HG02763 (cell line): ENCODE measurements around the gene CFAP100.

ENCODE experiments used
- ATAC-seq: cut with Tn5 transposase; IDR thresholded peaks from one replicate; pipeline ENCODE4 v1.9.1; 2021; ENCODE audit warnings: mild to moderate bottlenecking, moderate library complexity; ENCODE audit not compliant: unreplicated experiment

The CFAP100 gene

DNA sequence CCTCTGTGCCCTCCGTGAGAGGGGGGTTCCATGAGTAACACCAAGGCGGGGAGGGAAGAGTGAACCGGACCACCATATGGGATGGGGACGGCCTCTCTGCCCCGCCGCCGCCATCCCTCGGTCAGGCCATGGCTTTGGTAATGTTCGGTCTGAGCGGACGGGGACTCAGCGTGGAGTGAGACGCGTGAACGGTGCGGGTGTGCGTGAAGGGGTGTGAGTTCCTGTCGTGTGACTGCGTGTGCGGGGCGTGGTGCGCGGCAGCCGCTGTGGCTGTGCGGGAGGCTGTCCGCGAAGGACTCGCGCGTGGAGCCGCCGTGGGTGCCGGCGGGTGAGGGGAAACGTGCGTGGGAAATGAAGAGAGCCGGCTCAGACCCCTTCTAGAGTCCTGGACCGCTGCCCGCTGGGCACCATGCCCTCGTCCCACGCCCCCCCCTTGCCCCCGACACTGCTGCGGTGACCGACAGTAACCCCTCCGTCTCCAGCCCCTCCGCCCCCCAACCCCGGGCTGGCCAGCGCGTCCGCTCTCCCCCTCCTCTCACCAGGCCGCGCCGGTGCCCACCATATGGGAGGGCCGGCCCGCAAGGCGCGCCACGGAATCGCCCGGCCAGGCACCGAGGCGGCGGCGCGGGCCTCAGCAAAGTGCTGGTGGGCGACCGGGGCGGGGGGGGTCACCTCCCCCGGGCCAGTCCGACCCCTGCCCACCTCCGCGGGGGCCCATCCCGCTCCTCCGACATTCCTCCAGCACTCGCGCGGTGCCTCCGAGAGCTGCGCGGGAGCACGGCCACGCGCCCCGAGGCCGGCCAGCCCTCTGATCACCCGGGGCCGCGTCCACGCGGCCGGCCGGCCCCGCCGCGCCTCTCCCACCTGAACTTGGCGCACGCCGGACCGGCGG lies 38.1 kb upstream of the CFAP100 start:
- no peak for ATAC-seq

DNA sequence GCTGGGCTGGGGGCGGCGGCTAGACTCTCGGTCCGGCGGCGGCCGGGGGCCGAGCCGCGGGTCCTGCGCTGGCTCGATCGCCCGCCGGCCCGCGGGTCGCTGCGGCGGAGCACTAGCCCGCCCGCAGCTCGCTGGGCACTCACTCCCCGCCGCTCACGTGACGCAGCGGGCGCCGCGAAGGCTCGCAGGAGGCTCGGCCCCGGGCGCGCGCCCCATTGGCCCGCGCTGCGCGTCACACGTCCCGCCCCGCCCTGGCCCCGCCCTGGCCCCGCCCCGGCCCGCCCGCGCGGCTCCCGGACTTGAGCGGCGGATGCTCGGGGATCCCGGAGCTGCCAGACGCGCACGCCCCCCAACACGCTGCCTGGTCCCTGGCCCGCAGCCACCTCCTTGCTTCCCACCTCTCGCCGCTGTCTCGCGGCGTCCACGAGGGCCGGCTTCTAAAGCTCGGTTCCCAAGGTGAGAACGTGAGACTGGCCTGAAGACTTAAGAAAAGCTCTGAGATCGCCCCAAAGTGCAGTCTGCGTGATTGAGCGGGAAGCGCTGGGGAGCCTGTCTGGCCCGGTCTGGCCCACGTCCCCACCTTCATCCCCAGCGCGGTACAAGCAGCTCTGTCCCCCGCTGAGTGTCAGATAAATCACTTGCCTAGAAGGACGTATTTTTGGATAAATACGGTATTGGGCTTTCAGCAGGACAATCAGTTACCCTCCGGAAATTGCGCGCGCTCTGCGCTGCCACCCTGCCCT lies 37.2 kb upstream of the CFAP100 start, which contains the start of gene KLF15:
Gene KLF15 (minus strand): TSS at position 114 of the 743 bp plus-strand sequence. CDS start 4,486 bp downstream, outside the sequence.
- ATAC-seq = peak; percentile 83

DNA sequence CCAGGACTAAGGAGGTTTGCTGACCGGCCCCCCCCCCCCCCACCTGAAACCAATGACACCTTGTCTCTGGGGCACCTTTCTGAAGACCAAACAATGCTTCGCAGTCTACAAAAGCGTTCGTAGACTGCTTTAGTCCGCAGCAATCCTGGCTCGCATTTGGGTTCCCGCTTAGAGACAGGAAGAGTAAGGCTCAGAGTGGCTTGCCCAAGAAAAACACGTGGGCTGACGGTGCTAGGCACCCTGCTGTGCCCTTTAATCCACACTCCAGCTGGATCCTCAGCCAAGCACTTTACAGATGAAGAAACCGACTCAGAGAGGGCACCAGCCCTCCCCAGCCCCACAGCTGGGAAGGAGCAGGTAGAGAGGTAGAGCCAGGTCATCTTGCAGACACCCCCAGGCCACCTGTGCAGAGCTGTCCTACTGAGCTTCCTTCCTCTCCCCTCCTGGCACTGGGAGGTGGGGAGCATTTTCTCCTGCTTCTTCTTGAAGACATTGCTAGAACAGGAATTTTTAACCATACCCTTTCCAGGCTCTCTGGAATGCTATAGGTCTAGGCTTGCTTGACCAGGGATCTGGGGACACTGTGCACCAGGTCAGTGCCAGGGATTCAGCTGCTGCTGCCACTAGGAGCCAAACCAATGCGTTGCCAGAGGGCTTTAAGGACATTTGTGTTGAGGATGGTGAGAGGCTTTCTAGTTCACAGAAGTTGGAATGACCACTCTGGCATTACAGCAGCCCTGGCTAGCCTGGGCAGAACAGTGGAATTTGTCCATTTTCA lies 36.5 kb upstream of the CFAP100 start:
- no peak for ATAC-seq

- ATAC-seq = no peak
These were observed 35.9 kb upstream of the CFAP100 start for GRCh38 chr3:126358816-126359181.

GRCh38 chr3:126360046-126360713 lies 34.5 kb upstream of the CFAP100 start:
- ATAC-seq = no peak

GRCh38 chr3:126360714-126361060 lies 34.0 kb upstream of the CFAP100 start:
- ATAC-seq = no peak

DNA sequence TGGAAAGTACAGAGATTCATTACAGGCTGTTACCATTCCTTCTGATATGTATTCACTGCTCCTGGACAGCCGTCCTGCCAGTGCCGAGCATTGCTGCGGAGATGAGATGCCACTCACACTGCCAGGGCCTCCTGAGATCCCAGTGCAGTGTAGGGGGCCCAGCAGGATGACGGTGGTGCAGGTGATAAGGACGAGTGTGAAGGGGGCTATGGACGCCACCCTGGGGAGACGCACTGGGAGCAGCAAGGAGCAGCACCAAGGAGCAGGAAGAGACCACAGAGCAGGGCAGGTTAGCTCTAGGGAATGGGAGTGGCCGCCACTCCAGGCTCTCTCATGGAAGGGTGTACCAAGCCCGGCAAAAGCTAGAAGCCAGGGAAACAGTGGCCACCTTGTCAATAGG lies 33.5 kb upstream of the CFAP100 start:
- no peak for ATAC-seq

DNA sequence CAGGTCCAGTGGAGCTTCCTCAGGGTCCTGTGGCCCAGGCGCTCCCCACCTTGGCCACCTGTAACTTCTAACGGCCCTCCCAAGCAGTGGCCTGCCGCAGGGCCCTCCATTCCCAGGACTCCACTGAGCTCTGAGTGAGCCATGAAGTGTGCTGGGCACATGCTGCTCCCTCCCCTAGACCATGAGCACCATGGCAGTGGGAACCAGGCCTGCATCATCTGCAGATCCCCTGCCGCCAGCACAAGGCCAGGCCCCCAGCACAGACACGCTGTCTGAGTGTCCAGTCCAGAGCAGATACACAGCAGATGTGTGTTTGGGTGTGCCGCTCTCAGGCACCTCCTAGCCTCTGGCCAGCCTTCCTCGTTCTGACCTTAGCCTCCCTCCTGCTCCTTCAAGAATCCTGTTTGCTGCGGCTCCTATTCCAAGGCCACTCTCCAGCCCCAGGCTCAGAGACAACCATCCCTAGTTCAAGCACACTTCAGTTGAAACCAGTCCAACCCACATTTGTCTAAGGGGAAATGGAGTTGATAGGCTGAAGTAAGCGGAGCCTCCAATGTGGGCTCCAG lies 30.5 kb upstream of the CFAP100 start:
- no peak for ATAC-seq

- no peak for ATAC-seq
These were observed 29.9 kb upstream of the CFAP100 start for GRCh38 chr3:126364731-126365301.

- ATAC-seq = no peak
These were observed 29.1 kb upstream of the CFAP100 start for GRCh38 chr3:126365351-126366277.

DNA sequence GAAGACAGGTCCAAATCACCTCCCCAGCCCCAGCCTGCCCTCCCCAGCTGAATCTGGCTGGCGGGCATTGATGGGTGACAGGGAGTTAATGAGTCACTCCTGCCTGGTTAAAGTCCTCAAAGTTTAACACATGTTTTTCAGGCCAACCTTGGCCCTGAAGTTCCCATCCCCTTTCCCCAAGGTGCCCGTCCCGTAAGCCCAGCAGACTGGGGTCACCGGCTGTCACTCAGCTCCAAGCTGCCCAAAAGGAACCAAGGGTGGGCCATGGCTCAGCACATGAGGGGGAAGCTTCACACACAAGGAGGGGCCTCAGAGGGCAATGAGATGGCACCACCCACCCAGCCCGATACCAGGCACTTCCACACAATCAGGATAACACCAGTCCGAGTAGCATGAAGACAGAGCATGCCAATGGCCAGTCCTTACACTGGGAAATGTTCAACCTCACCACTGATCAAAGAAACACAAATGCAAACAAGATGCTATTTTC lies 27.3 kb upstream of the CFAP100 start:
- no peak for ATAC-seq

DNA sequence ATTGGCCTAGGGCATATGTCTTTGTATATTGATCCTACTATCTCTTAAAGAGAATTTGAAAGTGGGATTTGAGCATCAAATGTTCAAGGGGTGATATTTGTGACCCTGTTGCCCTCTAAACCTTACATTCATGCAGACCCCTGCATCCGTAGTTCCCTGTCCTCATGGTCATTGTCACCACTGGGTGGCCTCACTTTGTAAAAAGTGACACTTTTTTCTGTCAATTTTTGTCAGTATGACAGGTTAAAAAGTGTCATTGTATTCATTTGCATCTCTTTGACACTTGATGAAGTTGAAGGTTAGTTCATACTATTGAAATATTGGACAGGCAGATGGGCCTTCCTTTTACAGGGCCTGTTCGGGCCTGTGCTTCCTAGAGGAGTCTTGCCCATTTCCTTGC lies 25.2 kb upstream of the CFAP100 start:
- no peak for ATAC-seq

- ATAC-seq = no peak
These were observed 24.7 kb upstream of the CFAP100 start for GRCh38 chr3:126370055-126370454.

DNA sequence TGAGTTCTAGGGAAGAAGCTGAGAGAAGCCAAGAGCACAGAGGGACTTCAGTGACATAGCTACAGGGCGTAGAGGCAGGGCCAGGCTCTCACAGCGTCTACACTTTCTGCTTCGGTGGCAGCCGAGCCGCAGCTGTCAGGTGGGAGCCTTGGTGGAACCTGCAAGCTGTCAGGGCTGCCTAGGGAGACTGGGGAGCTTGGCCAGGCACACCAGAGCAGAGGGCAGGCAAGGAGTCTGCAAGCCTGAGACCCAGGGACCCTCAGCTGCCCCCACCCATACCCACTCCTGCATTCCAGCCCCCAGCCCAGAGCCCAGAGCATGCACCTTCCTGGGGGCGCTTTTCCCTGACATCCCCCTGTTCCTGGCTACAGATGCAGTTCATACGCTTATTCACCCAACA lies 24.1 kb upstream of the CFAP100 start:
- no peak for ATAC-seq

GRCh38 chr3:126371096-126371705 lies 23.5 kb upstream of the CFAP100 start:
- no peak for ATAC-seq

GRCh38 chr3:126372413-126373145 lies 22.1 kb upstream of the CFAP100 start:
- no peak for ATAC-seq

- no peak for ATAC-seq
These were observed 21.5 kb upstream of the CFAP100 start for GRCh38 chr3:126373146-126373613.
